Activated T-helper 2 cell treated with anti-CD3 and anti-CD28 coated beads, Interferon-gamma antibody, Interleukin-2, Interleukin-4, amounts not matched to agents 10 μg/mL and 5 μg/mL and 100 μg/mL, durations not matched to agents 14 hours and 24 hours and 36 hours (primary cell): ENCODE data around the gene SLC16A12. TPM values are rescaled to one million over a fixed set of nuclear protein-coding genes. Genes with fewer than 3 reads are reported as not detected.
"Not testable (repeated sequence)": the region's sequence is repeated elsewhere in the genome, so short reads cannot be mapped to it uniquely, and the experiment has no call there.

Source experiments
- DNase-seq: peaks from one replicate; pipeline ENCODE4 v3.0.0; 2021; ENCODE audit warnings: low spot score
- H3K27ac Mint-ChIP-seq: one replicate; pipeline ENCODE4 v1.8.0; 2021; ENCODE audit warnings: mixed read lengths
- H3K27me3 Mint-ChIP-seq: one replicate; pipeline ENCODE4 v1.8.0; 2021; ENCODE audit warnings: low read depth, mixed read lengths
- H3K36me3 Mint-ChIP-seq: one replicate; pipeline ENCODE4 v1.8.0; 2021; ENCODE audit warnings: low read depth, mixed read lengths
- H3K4me1 Mint-ChIP-seq: one replicate; pipeline ENCODE4 v1.8.0; 2021; ENCODE audit warnings: low read depth, mixed read lengths
- H3K4me3 Mint-ChIP-seq: one replicate; pipeline ENCODE4 v1.8.0; 2021; ENCODE audit warnings: low read depth, mild to moderate bottlenecking, moderate library complexity, mixed read lengths
- H3K9me3 Mint-ChIP-seq: one replicate; pipeline ENCODE4 v1.8.0; 2021; ENCODE audit warnings: mixed read lengths
- intact Hi-C: fragments of 100-400 bp; cut with micrococcal nuclease; formaldehyde crosslinking; loops from one replicate; pipeline ENCODE4 v1.15.1; 2023
- total RNA-seq: library from RNA; stranded (reverse); gene quantifications from 2 replicates; pipeline ENCODE4 v1.2.3, GENCODE V29; 2022

SLC16A12 gene
- total RNA-seq, 1 donor from 2014 or later: not detected

DNA sequence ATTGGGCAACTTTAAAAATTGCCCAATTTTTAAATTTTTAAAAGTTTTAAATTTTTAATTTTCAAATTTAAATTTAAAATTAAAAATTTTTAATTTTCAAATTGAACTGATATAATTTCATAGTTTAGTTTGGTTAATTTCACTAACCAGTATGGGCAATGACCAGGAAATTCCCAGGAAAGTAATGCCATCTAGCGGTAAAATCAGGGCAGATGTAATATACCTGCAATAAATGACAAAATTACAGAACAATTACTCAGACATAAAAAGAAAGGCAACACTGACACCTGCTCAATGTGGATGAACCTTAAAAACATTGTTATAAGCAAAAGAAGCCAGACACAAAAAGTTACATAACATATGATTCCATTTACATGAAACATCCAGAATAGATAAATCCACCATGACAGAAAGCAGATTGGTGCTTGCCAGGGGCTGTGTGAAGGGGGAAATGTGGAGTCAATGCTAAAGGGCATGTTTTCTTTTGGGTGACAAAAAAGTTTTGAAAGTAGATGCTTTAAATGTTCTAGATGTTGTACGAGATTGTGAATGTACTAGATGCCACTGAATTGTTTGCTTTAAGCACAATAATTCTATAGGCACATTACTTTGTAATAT, 28.6 kb upstream of the SLC16A12 start:
- peaks cover 36% of the 10 kb centered on the region for H3K27me3 Mint-ChIP-seq
- no peak for DNase-seq
- H3K4me1 Mint-ChIP-seq: peaks cover 2% of the 10 kb centered on the region
- H3K36me3 Mint-ChIP-seq: no peaks in the 10 kb centered on the region
- no peak overlapping the region for H3K4me3 Mint-ChIP-seq
- intact Hi-C loops: loop anchor here (1.0 to 5.0 kb wide), 2 partner anchors 138 to 347 kb away; no protein-coding TSS in a partner anchor
- no peaks in the 10 kb centered on the region for H3K9me3 Mint-ChIP-seq
- no peak overlapping the region for H3K27ac Mint-ChIP-seq

DNA sequence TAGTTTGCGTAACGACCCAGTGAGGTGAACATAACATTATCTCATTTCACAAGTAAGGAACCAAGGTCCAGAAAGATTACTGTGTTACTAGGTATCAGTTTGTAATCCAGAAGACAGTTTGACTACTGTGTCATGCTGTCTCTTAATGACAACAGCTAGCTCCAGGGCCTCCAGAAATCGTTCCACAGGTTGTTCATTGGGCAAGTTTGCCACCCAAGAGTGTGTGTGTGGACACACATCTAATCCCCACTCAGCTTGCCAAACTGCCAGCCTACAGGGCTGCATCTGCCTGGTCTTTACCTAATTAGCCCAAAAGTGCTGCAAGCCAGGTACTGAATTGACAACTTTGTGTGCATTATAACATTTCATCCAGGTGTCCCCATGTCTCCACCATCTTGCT, 27.9 kb upstream of the SLC16A12 start:
- no peak overlapping the region for H3K27ac Mint-ChIP-seq
- peaks cover 36% of the 10 kb centered on the region for H3K27me3 Mint-ChIP-seq
- no peaks in the 10 kb centered on the region for H3K36me3 Mint-ChIP-seq
- intact Hi-C loops: loop anchor here (5.0 kb wide), 1 partner anchor 346 kb away; no protein-coding TSS in a partner anchor
- H3K4me1 Mint-ChIP-seq: peaks cover 2% of the 10 kb centered on the region
- no peak overlapping the region for H3K4me3 Mint-ChIP-seq
- no peak for DNase-seq
- H3K9me3 Mint-ChIP-seq: no peaks in the 10 kb centered on the region

DNA sequence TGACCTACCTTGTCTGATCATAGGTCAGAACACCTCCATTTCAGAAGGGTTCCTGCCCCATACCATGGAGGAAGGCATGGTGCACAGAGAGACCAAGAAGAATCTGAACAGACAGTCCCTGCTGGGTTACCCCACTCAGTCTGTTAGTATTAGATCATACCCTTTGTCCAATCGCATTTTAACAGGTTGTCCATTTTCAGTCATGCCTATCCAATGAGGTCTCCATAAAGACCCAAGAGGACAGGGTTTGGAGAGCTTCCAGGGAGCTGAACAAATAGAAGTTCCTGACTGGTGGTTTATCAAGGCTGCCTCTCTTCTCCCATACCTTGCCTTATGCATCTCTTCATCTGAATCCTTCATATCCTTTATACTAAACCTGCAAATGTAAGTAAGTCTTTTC, 21.2 kb upstream of the SLC16A12 start:
- no peak for DNase-seq
- intact Hi-C loops: no loop called here
- Mint-ChIP-seq H3K27ac (no peak overlapping the region), H3K4me3 (no peak overlapping the region), H3K27me3 (peaks cover 7% of the 10 kb centered on the region), H3K9me3 (no peaks in the 10 kb centered on the region), H3K36me3 (no peaks in the 10 kb centered on the region), H3K4me1 (no peaks in the 10 kb centered on the region)

DNA sequence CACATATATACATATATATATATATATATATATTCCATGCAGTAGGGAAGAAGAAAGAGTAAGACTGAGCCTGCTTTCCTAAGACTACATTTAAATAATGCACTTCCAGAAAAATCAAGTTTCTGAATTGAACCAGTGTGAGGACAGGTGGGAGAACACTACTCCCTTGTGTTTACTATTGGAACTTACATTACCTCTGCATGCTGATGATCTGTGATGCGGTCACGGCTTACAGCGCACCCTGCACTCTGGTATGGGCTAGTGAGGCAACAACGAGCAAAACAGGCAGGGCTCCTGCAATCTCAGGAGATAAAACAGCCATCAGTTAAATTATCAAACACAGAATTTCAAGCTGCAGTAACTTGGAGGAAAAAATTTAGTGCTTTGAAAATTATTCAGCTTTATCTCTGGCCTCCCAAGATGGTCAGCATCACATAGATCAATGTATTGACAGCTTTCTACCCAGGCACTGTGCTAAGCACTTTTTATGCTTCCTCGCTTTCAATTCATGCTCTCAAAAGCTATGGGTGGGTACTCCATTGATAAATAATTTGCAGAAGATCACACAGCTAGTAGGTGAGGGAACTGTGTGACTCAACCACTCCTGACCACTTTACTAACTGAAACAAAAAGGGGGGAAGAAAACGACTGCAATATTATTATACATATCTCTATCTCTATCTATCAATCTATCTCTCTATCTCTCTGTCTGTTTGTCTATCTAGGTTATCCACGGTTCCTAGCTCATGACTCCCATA, 20.5 kb upstream of the SLC16A12 start:
- Mint-ChIP-seq H3K27me3 (peaks cover 5% of the 10 kb centered on the region), H3K4me1 (no peaks in the 10 kb centered on the region), H3K36me3 (no peaks in the 10 kb centered on the region), H3K27ac (no peak overlapping the region), H3K9me3 (no peaks in the 10 kb centered on the region), H3K4me3 (no peak overlapping the region)
- no peak for DNase-seq
- intact Hi-C loops: no loop called here

DNA sequence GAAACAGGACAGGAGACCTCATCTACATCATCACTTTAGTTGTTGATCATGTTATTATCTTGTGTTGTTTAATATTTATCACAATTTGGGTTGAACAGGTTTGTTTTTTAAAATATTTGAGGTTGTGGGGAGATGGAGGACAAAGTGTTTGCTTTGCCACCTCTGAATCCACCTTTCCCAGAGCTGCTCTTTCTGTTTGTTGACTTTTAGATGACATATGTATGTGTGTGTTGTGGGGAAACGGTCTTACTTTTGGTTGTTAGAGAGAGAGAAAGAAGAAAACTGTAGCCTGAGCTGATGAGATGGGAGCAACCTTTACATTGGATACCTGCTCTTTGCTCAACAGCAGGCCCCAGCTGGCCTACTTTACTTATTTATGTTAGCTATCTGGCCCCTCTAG, 19.0 kb upstream of the SLC16A12 start:
- Mint-ChIP-seq H3K4me3 (no peak overlapping the region), H3K4me1 (no peaks in the 10 kb centered on the region), H3K9me3 (no peaks in the 10 kb centered on the region), H3K27ac (no peak overlapping the region), H3K36me3 (no peaks in the 10 kb centered on the region), H3K27me3 (peaks cover 9% of the 10 kb centered on the region)
- intact Hi-C loops: no loop called here
- DNase-seq: no peak

DNA sequence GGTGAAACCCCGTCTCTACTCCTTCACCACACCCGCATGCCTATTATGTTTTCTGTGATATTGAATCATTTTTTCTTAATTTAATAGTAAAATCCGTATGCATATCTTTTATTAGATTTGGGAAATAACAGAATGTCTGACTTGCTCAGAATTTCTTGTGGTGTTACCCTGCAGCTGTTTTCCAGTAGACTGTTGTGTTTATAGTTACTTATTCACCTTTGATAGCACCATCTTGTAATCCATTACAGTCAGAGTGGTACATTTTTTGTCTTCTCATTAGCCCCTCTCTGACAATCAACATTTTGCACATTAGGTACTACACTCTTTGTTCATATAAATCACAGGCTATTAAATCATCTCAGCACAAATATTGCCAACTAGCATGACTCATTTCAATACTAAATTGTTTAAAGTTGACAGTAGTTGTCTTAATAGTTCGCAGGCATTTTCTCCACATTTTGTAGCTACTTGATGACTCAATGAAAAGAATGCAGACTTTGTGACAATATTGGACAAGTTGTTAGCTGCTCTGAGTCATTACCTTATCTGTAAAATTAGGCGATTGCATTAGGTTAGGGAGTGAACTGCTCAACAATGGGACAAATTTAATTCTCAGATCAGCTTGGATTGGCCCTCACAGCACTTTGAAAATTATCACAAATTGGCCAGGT, 17.8 kb upstream of the SLC16A12 start:
- Mint-ChIP-seq H3K4me1 (no peaks in the 10 kb centered on the region), H3K4me3 (no peak overlapping the region), H3K27me3 (peaks cover 8% of the 10 kb centered on the region), H3K9me3 (no peaks in the 10 kb centered on the region), H3K27ac (no peak overlapping the region), H3K36me3 (no peaks in the 10 kb centered on the region)
- DNase-seq: no peak
- intact Hi-C loops: no loop called here

DNA sequence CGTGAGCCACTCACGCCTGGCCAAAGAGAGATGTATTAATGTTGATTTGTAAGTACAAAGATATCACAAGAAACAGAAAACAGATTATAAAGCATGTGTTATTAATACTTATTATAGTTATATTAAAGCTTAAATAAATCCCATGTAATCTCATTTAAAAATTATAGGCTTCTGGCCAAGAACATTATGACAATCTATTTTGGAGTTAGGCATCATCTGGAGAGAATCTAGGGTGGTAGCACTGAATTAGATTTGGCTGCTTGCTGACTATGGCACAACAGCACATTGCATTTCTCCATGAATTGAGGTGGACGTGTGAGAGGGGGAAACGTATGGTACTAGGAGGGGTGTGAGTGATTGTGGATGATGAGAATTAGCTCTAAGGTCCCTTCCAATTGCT, 16.8 kb upstream of the SLC16A12 start:
- intact Hi-C loops: no loop called here
- no peak for DNase-seq
- no peaks in the 10 kb centered on the region for H3K4me1 Mint-ChIP-seq
- peaks cover 10% of the 10 kb centered on the region for H3K27me3 Mint-ChIP-seq
- no peaks in the 10 kb centered on the region for H3K9me3 Mint-ChIP-seq
- no peak overlapping the region for H3K27ac Mint-ChIP-seq
- H3K4me3 Mint-ChIP-seq: no peak overlapping the region
- no peaks in the 10 kb centered on the region for H3K36me3 Mint-ChIP-seq

DNA sequence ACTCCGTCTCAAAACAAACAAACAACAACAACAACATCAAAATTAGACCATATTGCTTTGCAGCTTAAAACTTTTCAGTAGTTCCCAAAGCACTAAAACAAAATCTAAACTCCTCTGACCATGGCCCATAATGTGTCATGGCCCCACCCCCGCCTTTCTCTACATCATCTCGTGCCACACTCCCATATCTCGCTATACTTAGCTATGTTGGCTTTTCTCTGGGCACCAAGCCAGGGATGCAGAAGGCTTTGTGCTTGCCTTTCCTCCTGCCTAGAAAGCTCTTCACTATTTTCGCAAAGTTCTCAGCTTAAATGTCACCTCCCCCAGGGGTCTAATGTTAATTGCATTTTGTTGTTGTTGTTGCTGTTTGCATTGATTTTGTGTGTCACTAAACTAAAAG, 15.1 kb upstream of the SLC16A12 start:
- peaks cover 9% of the 10 kb centered on the region for H3K27me3 Mint-ChIP-seq
- intact Hi-C loops: no loop called here
- no peaks in the 10 kb centered on the region for H3K4me1 Mint-ChIP-seq
- H3K4me3 Mint-ChIP-seq: no peak overlapping the region
- H3K9me3 Mint-ChIP-seq: no peaks in the 10 kb centered on the region
- H3K36me3 Mint-ChIP-seq: no peaks in the 10 kb centered on the region
- no peak overlapping the region for H3K27ac Mint-ChIP-seq
- DNase-seq: no peak

DNA sequence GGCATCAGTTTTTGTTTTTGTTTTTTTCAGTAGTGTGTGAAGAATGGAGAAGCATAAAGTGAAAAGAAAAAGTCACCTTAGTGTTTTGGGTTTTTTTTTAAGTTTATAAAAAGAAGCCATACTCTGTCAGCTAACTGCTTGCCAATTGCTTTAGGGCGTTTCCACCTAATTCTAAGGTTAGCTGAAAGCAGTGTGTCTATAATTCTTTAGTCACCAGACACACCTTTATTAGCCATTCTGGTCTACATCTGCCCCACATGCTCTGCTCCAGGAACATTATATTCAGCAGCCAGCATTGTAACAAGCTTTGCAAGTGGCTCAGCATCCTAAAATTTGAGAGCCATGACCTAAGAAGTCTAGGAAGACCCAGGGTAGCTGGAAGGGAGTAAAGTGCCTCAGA, 14.1 kb upstream of the SLC16A12 start:
- H3K4me1 Mint-ChIP-seq: no peaks in the 10 kb centered on the region
- no peaks in the 10 kb centered on the region for H3K36me3 Mint-ChIP-seq
- DNase-seq: no peak
- no peak overlapping the region for H3K4me3 Mint-ChIP-seq
- intact Hi-C loops: no loop called here
- peaks cover 10% of the 10 kb centered on the region for H3K27me3 Mint-ChIP-seq
- H3K27ac Mint-ChIP-seq: no peak overlapping the region
- H3K9me3 Mint-ChIP-seq: no peaks in the 10 kb centered on the region

DNA sequence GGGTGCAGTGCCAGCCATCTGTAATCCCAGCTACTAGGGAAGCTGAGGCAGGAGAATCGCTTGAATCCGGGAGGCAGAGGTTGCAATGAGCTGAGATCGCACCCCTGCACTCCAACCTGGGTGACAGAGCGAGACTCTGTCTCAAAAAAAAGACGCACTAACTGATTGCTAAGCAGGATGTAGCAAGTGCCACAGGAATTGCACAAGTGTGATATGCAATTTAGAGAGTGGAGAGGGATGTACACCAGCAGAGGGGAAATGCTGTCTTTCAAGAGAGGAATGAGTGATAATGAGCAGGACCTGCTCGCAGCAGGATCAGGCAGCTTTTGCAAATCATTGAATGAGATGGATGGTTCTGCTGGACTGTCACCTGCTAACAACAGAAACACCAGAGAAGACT, 13.3 kb upstream of the SLC16A12 start:
- intact Hi-C loops: no loop called here
- H3K9me3 Mint-ChIP-seq: no peaks in the 10 kb centered on the region
- H3K36me3 Mint-ChIP-seq: no peaks in the 10 kb centered on the region
- no peak overlapping the region for H3K4me3 Mint-ChIP-seq
- H3K27ac Mint-ChIP-seq: no peak overlapping the region
- H3K27me3 Mint-ChIP-seq: peaks cover 10% of the 10 kb centered on the region
- DNase-seq: no peak
- no peaks in the 10 kb centered on the region for H3K4me1 Mint-ChIP-seq

DNA sequence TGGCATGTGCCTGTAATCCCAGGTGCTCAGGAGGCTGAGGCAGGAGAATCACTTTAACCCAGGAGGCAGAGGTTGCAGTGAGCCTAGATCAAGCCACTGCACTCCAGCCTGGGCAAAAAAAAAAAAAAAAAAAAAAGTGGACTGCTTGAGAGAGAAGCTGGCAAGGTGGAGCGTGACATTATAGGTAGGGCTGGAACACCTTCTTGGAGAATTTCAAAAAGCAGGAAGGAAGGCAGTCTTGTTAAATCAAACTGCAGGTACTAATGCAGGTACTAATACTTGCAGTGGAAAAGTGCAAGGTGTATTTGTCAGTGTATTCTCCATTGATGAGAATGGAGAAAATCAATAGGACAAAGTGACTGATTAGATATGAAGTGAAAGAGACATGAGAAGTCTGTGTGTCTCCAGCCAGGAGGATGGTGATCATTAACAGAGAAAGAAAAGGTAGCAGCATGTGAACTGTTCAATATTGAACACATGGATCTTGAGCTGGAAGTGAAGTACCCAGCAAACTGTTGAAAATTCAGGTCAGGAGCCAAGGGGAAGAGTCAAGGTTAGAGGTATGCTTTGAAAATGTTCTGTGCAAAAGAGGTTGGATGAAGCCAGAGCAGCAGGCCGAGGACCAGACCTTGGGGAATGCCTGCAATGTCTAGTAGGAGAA, 12.6 kb upstream of the SLC16A12 start:
- Mint-ChIP-seq H3K27ac (no peak overlapping the region), H3K27me3 (peaks cover 8% of the 10 kb centered on the region), H3K4me3 (no peak overlapping the region), H3K4me1 (no peaks in the 10 kb centered on the region), H3K36me3 (no peaks in the 10 kb centered on the region), H3K9me3 (no peaks in the 10 kb centered on the region)
- intact Hi-C loops: no loop called here
- no peak for DNase-seq

DNA sequence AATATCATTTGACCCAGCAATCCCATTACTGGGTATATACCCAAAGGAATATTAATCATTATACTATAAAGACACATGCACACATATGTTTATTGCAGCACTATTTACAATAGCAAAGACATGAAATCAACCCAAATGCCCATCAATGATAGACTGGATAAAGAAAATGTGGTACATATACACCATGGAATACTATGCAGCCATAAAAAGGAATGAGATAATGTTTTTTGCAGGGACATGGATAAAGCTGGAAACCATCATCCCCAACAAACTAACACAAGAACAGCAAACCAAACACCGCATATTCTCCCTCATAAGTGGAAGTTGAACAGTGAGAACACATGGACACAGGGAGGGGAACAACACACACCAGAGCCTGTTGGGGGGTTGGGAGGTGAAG, 11.3 kb upstream of the SLC16A12 start:
- H3K36me3 Mint-ChIP-seq, intact Hi-C loops, H3K4me1 Mint-ChIP-seq, H3K27ac Mint-ChIP-seq, H3K9me3 Mint-ChIP-seq, DNase-seq, H3K4me3 Mint-ChIP-seq: not testable (repeated sequence)
- peaks cover 13% of the 10 kb centered on the region for H3K27me3 Mint-ChIP-seq

DNA sequence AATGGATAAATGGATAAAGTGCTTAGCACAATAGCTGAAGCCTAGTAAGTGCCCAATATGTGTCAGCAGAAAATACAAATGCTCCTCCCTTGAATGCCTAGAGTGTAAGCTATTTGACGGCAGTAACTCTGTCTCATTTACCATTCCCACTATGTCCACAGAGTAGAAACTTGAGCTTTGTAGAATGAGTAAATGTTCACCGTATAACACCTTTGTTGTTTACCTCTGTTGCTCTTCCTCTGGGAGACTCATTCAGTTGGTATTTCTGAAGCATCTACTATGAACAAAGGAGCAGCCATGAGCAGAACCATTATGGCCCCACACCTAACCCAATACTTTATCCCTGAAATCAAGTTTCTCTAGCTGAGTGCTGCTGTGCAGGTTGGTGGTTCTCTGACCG, 8.4 kb upstream of the SLC16A12 start:
- Mint-ChIP-seq H3K27ac (no peak overlapping the region), H3K36me3 (no peaks in the 10 kb centered on the region), H3K27me3 (peaks cover 24% of the 10 kb centered on the region), H3K4me3 (no peak overlapping the region), H3K4me1 (no peaks in the 10 kb centered on the region), H3K9me3 (no peaks in the 10 kb centered on the region)
- intact Hi-C loops: no loop called here
- DNase-seq: no peak
